Sigmoid colon (tissue), 7 donors: ENCODE measurements around the gene NOL4L. TPM values are rescaled to one million over a fixed set of nuclear protein-coding genes. Genes with fewer than 3 reads are reported as not detected.
"Not testable (repeated sequence)": the region's sequence is repeated elsewhere in the genome, so short reads cannot be mapped to it uniquely, and the experiment has no call there.

Experiments used
- DNase-seq: peaks from one replicate; pipeline ENCODE4 v3.0.0-alpha.2; 2019
- H3K27ac ChIP-seq, 4 donors: fragments of 200-600 bp; sonication (generic); one replicate each; pipeline ENCODE4 v1.5.1; 2016 to 2019; ENCODE audit warnings: mild to moderate bottlenecking in 1 of 4
- H3K27me3 ChIP-seq, 3 donors: fragments of 200-600 bp; sonication (generic); one replicate each; pipeline ENCODE4 v1.5.1; 2019; ENCODE audit warnings: mild to moderate bottlenecking in 1 of 3
- H3K36me3 ChIP-seq, 4 donors: fragments of 200-600 bp; sonication (generic); one replicate each; pipeline ENCODE4 v1.5.1; 2016 to 2019
- H3K4me1 ChIP-seq, 4 donors: fragments of 200-600 bp; sonication (generic); one replicate each; pipeline ENCODE4 v1.5.1; 2017 to 2019
- H3K4me3 ChIP-seq, 4 donors: fragments of 200-600 bp; sonication (generic); one replicate each; pipeline ENCODE4 v1.5.1; 2017 to 2019; ENCODE audit warnings: mild to moderate bottlenecking in 2 of 4, moderate library complexity in 1 of 4
- H3K9me3 ChIP-seq, 4 donors: fragments of 200-600 bp in 3 of 4; sonication (generic) in 3 of 4; one replicate each; pipeline versions ENCODE4 v1.5.1 to v1.6.1; 2013 to 2019
- CTCF ChIP-seq, 4 experiments: fragments of 450-650 bp in 3 of 4; fragments of 200-600 bp in 1 of 4; IDR thresholded peaks; one replicate each; pipeline ENCODE4 v1.5.1; 2016 to 2019; ENCODE audit warnings: antibody characterized with exemption in 4 of 4, mild to moderate bottlenecking in 3 of 4, moderate library complexity in 2 of 4
- EP300 ChIP-seq, 4 donors: sonication (generic); formaldehyde crosslinking; IDR thresholded peaks; one replicate each; pipeline ENCODE4 v1.6.1; 2017; ENCODE audit warnings: antibody characterized with exemption in 4 of 4
- POLR2A ChIP-seq, 2 donors: fragments of 450-650 bp; IDR thresholded peaks; one replicate each; pipeline ENCODE4 v1.6.1; 2016; ENCODE audit warnings: antibody characterized with exemption in 2 of 2, mild to moderate bottlenecking in 2 of 2, moderate library complexity in 2 of 2
- POLR2AphosphoS5 ChIP-seq, 4 donors: sonication (generic); formaldehyde crosslinking; IDR thresholded peaks; one replicate each; pipeline ENCODE4 v1.6.1; 2017; ENCODE audit warnings: antibody characterized with exemption in 4 of 4
- WGBS, 2 donors: extraction: QIAGEN DNeasy Blood & Tissue Kit; methylation state at CpG; one replicate each; pipeline ENCODE4 v1.1.7; 2013; 5-methylcytosine and 5-hydroxymethylcytosine counted together
- intact Hi-C: fragments of 100-400 bp; cut with DNase I; formaldehyde crosslinking; loops from one replicate; pipeline ENCODE4 v1.15.1; 2023
- polyA plus RNA-seq, 3 donors: library from polyadenylated mRNA; stranded (reverse); fragments of 200-250 nt; gene quantifications; one replicate each; pipeline ENCODE4 v1.2.3, GENCODE V29; 2013
- total RNA-seq, 4 donors: library from RNA; depleted of rRNA; stranded (reverse); fragments of >200 nt; gene quantifications; one replicate each; pipeline ENCODE4 v1.1.0, GENCODE V29; 2016
- donor health status: healthy with polysubstance abuse.
- donor health status: Bipolar disorder and iron deficiency.
- donor health status: healthy.

The NOL4L gene
- total and polyA plus RNA-seq, 7 donors = 9.2 to 34.7 (median 16.8) TPM

GRCh38 chr20:32578840-32579390 is 6.2 kb downstream of the NOL4L start:
- DNase-seq = no peak
- WGBS, 2 donors = 78 to 84% methylated on average over 12 of the region's 12 CpGs
- Histone ChIP-seq H3K36me3 (no peaks in the 10 kb centered on the region), H3K4me1 (peaks cover 0 to 32% (median 21%) of the 10 kb centered on the region in 4 donors), H3K27me3 (no peaks in the 10 kb centered on the region), H3K9me3 (no peaks in the 10 kb centered on the region), H3K4me3 (no peak overlapping the region), H3K27ac (no peak overlapping the region)
- intact Hi-C loops = no loop called here
- TF ChIP-seq POLR2A (IDR thresholded peaks at IDR 0.05) (no peak), POLR2AphosphoS5 (IDR thresholded peaks at IDR 0.05) (no peak), CTCF (IDR thresholded peaks at IDR 0.05) (no peak), EP300 (IDR thresholded peaks at IDR 0.05) (no peak)

- intact Hi-C loops = not testable (repeated sequence)
- 61 to 76% methylated on average over 3 of the region's 3 CpGs for WGBS, 2 donors
Measured at GRCh38 chr20:32578062-32578461, 7.1 kb downstream of the NOL4L start.

GRCh38 chr20:32577657-32578056 is 7.5 kb downstream of the NOL4L start:
- H3K9me3 ChIP-seq = no peaks in the 10 kb centered on the region
- WGBS, 2 donors = 79 to 86% methylated on average over 4 of the region's 4 CpGs
- intact Hi-C loops = no loop called here
- H3K36me3 ChIP-seq = no peaks in the 10 kb centered on the region
- TF ChIP-seq CTCF (IDR thresholded peaks at IDR 0.05) = no peak
- TF ChIP-seq POLR2A (IDR thresholded peaks at IDR 0.05) = no peak
- no peak for TF ChIP-seq POLR2AphosphoS5 (IDR thresholded peaks at IDR 0.05)
- TF ChIP-seq EP300 (IDR thresholded peaks at IDR 0.05) = no peak
- H3K4me1 ChIP-seq = peaks cover 0 to 28% (median 12%) of the 10 kb centered on the region in 4 donors
- DNase-seq = no peak
- no peak overlapping the region for H3K27ac ChIP-seq
- H3K27me3 ChIP-seq = no peaks in the 10 kb centered on the region
- H3K4me3 ChIP-seq = no peak overlapping the region

More at GRCh38 chr20:32578062-32578461, 7.1 kb downstream of the NOL4L start:
- H3K4me1 ChIP-seq = peaks cover 0 to 32% (median 16%) of the 10 kb centered on the region in 4 donors
- not testable (repeated sequence) for H3K36me3 ChIP-seq, H3K9me3 ChIP-seq, DNase-seq, H3K4me3 ChIP-seq, H3K27me3 ChIP-seq, H3K27ac ChIP-seq

GRCh38 chr20:32577023-32577422 is 8.1 kb downstream of the NOL4L start:
- no peak overlapping the region for H3K27ac ChIP-seq
- H3K4me1 ChIP-seq = peaks cover 0 to 22% (median 9%) of the 10 kb centered on the region in 4 donors
- H3K27me3 ChIP-seq = no peaks in the 10 kb centered on the region
- H3K9me3 ChIP-seq = no peaks in the 10 kb centered on the region
- DNase-seq = no peak
- WGBS, 2 donors = 85 to 88% methylated on average over 7 of the region's 7 CpGs
- intact Hi-C loops = no loop called here
- H3K36me3 ChIP-seq = no peaks in the 10 kb centered on the region
- no peak for TF ChIP-seq CTCF (IDR thresholded peaks at IDR 0.05)
- TF ChIP-seq EP300 (IDR thresholded peaks at IDR 0.05) = no peak
- no peak for TF ChIP-seq POLR2A (IDR thresholded peaks at IDR 0.05)
- no peak for TF ChIP-seq POLR2AphosphoS5 (IDR thresholded peaks at IDR 0.05)
- H3K4me3 ChIP-seq = no peak overlapping the region

- no peak for TF ChIP-seq POLR2A (IDR thresholded peaks at IDR 0.05)
- TF ChIP-seq POLR2AphosphoS5 (IDR thresholded peaks at IDR 0.05) = no peak
- no peak for TF ChIP-seq EP300 (IDR thresholded peaks at IDR 0.05)
- TF ChIP-seq CTCF (IDR thresholded peaks at IDR 0.05) = no peak
- H3K4me1 ChIP-seq = peaks cover 0 to 18% (median 9%) of the 10 kb centered on the region in 4 donors
- 89 to 92% methylated on average over 12 of the region's 12 CpGs for WGBS, 2 donors
- intact Hi-C loops = no loop called here
- DNase-seq = no peak
- H3K4me3 ChIP-seq = no peak overlapping the region
- H3K36me3 ChIP-seq = no peaks in the 10 kb centered on the region
- H3K27ac ChIP-seq = no peak overlapping the region
- H3K27me3 ChIP-seq = no peaks in the 10 kb centered on the region
- no peaks in the 10 kb centered on the region for H3K9me3 ChIP-seq
Measured at GRCh38 chr20:32576560-32576959, 8.6 kb downstream of the NOL4L start.
